HepG2 (cell line): ENCODE data around the gene AHSG. TPM values are rescaled to one million over a fixed set of nuclear protein-coding genes. Genes with fewer than 3 reads are reported as not detected.

ENCODE experiments used
- HNRNPUL1 ChIP-seq: fragments of 200-400 bp; formaldehyde crosslinking; IDR thresholded peaks from 2 replicates; pipeline ENCODE4 v1.6.1; 2017; ENCODE audit warnings: low read depth, mild to moderate bottlenecking, low read length, moderate library complexity
- MAFF ChIP-seq: IDR thresholded peaks from 2 replicates; pipeline ENCODE4 v1.6.1; 2011; ENCODE audit warnings: low read depth, low read length, improper control_type of control experiment
- MAFK ChIP-seq, 2 experiments: IDR thresholded peaks in 1 of 2; conservative IDR thresholded peaks in 1 of 2; 2 replicates each; pipeline ENCODE4 v1.6.1; 2011; ENCODE audit warnings: improper control_type of control experiment in 2 of 2, low read length in 2 of 2
- SPEN ChIP-seq: sonication (generic); formaldehyde crosslinking; IDR thresholded peaks from 2 replicates; pipeline ENCODE4 v1.5.1; 2020; ENCODE audit warnings: low read depth, mild to moderate bottlenecking, missing genetic modification reagents
- ZNF704 ChIP-seq: sonication (generic); formaldehyde crosslinking; IDR thresholded peaks from 2 replicates; pipeline ENCODE4 v1.8.1; 2023; ENCODE audit warnings: mild to moderate bottlenecking, inconsistent platforms, moderate library complexity, missing genetic modification reagents, borderline replicate concordance
- ZNF878 ChIP-seq: sonication (generic); formaldehyde crosslinking; IDR thresholded peaks from 2 replicates; pipeline ENCODE4 v1.8.1; 2023; ENCODE audit warnings: mild to moderate bottlenecking, missing genetic modification reagents, moderate library complexity
- polyA plus RNA-seq, 8 experiments: library from polyadenylated mRNA; depleted of rRNA in 3 of 8; stranded (reverse) in 7 of 8; unstranded in 1 of 8; fragments of >200 nt; fragmentation: Illumina TruSeq in 4 of 8; extraction: Trizol in 4 of 8; gene quantifications; 2 replicates each; pipeline versions ENCODE4 v1.2.1 to v1.2.3, GENCODE V29; 2011 to 2016; ENCODE audit warnings: low read depth in 4 of 8, missing spikeins in 1 of 8, mixed read lengths in 1 of 8; ENCODE audit not compliant: insufficient read depth in 1 of 8
- total RNA-seq, 5 experiments: library from RNA; depleted of rRNA; stranded (reverse); fragments of >200 nt; fragmentation: Illumina TruSeq; extraction: Trizol; gene quantifications; 2 replicates each; pipeline ENCODE4 v1.2.3, GENCODE V29; 2016; ENCODE audit warnings: low read depth in 1 of 5
- TF ChIP-seq, protein P1 (sequence below): sonication (generic); formaldehyde crosslinking; IDR thresholded peaks from 2 replicates; pipeline ENCODE4 v1.4.0; 2020; ENCODE audit warnings: missing genetic modification reagents, borderline replicate concordance
- TF ChIP-seq, protein P2 (sequence below): sonication (generic); formaldehyde crosslinking; IDR thresholded peaks from 2 replicates; pipeline ENCODE4 v1.8.1; 2023; ENCODE audit warnings: mild to moderate bottlenecking, missing genetic modification reagents

Gene AHSG
- total and polyA plus RNA-seq, 2 of the 13 experiments (the other 11 are each of a cell fraction or from before 2014, with no cell fraction given): 2,043 to 19,152 TPM

DNA sequence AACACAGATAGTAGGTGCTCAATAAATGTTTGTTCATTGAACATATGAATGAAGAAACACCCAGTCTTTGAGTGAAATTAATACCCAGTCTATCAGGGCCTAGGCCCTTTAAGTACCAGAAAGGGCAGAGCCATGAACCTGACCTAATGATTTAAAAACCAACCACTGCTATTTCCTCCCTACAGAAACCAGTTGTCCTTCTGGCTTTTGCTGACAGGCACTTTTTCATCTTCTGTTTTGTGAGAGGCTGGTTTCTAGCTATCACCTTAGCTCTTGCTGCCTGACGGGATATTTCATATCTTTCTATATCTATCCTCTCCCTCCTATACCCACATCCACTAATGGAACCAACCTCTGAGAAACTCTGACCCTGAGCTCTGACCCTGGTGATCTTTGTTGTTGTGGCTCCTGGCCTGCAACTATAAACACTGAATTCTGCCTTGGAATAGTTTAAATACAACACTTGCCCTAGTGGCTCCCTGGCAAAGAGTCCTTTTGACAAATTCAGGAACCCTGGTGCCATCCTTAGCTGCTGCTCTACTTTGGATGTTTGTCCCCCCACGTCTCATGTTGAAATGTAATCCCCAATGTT is 4.1 kb upstream of the AHSG start (continued):
- TF ChIP-seq MAFF (peak; percentile 90), SPEN (no peak), ZNF878 (0 out of 2 replicates have a peak, but pooled peaks have one; percentile 26), HNRNPUL1 (no peak), ZNF704 (CRISPR knock-in tag) (no peak), MAFK (conservative IDR thresholded peaks at IDR 0.05 in 1 of 2, IDR thresholded peaks at IDR 0.05 in 1 of 2; ENCODE audit: low read length in 2 of 2) (peak; percentile 90 to 92)
- TF ChIP-seq, protein P1, sequence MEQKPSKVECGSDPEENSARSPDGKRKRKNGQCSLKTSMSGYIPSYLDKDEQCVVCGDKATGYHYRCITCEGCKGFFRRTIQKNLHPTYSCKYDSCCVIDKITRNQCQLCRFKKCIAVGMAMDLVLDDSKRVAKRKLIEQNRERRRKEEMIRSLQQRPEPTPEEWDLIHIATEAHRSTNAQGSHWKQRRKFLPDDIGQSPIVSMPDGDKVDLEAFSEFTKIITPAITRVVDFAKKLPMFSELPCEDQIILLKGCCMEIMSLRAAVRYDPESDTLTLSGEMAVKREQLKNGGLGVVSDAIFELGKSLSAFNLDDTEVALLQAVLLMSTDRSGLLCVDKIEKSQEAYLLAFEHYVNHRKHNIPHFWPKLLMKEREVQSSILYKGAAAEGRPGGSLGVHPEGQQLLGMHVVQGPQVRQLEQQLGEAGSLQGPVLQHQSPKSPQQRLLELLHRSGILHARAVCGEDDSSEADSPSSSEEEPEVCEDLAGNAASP (CRISPR knock-in tag): no peak
- TF ChIP-seq, protein P2, sequence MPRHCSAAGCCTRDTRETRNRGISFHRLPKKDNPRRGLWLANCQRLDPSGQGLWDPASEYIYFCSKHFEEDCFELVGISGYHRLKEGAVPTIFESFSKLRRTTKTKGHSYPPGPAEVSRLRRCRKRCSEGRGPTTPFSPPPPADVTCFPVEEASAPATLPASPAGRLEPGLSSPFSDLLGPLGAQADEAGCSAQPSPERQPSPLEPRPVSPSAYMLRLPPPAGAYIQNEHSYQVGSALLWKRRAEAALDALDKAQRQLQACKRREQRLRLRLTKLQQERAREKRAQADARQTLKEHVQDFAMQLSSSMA (CRISPR knock-in tag): no peak
- TF ChIP-seq, all 625 proteins: peak for 10
